Neutrophil (primary cell): ENCODE results near the gene CDH8.

Experiments used
- H3K27ac ChIP-seq: fragments of 200-600 bp; sonication (generic); 2 replicates; pipeline ENCODE4 v1.5.1; 2016; ENCODE audit warnings: mild to moderate bottlenecking, moderate library complexity
- H3K27me3 ChIP-seq: fragments of 200-600 bp; sonication (generic); 2 replicates; pipeline ENCODE4 v1.6.0; 2016; ENCODE audit warnings: mild to moderate bottlenecking
- H3K36me3 ChIP-seq: fragments of 200-600 bp; sonication (generic); 2 replicates; pipeline ENCODE4 v1.5.1; 2017
- H3K4me1 ChIP-seq, 2 experiments: fragments of 200-600 bp in 1 of 2; sonication (generic) in 1 of 2; 1 replicate in 1 of 2; 2 replicates in 1 of 2; pipeline versions ENCODE4 v1.5.1 to v1.6.1; 2013 to 2016; ENCODE audit warnings: low read depth in 1 of 2, low read length in 1 of 2, mild to moderate bottlenecking in 1 of 2, moderate library complexity in 1 of 2; ENCODE audit not compliant: control insufficient read depth in 1 of 2, insufficient read depth in 1 of 2
- H3K4me3 ChIP-seq, 2 experiments: fragments of 200-600 bp in 1 of 2; sonication (generic) in 1 of 2; 1 replicate in 1 of 2; 2 replicates in 1 of 2; pipeline ENCODE4 v1.5.1; 2013 to 2016; ENCODE audit warnings: low read depth in 1 of 2, low read length in 1 of 2, mild to moderate bottlenecking in 1 of 2, moderate library complexity in 1 of 2
- H3K9me3 ChIP-seq: fragments of 200-600 bp; sonication (generic); 2 replicates; pipeline ENCODE4 v1.5.1; 2016
- CTCF ChIP-seq: fragments of 200-600 bp; sonication (generic); IDR thresholded peaks from 2 replicates; pipeline ENCODE4 v1.5.1; 2016; ENCODE audit warnings: antibody characterized with exemption

CDH8 gene

DNA sequence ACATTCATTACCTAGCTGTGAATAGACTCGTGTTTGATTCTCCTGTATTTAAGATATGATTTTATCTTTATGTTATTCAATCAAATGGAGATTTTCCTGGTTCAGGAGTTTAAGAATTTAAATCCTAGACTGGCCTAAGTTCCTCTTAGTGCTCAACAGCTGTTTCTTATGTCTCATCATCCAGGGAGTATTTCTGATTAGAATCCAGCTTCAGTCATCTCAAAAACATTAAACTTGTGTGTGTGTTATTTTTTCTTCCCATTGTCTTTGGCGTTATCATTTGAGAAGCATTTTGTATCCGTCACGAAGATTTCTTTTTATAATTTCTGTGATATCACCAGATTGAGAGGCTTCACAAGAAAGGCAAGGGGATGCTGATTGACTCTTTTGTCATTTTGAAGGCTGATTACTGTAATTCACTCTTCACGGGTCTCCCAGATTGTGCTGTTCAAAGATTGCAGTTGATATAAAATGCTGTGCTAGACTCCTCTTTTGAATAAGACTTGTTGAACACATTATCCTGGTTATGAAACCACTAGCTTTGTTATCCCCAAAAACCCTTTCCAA lies 204.8 kb downstream of the CDH8 start:
- H3K4me3 ChIP-seq, result no peak overlapping the region
- no peaks in the 10 kb centered on the region for H3K4me1 ChIP-seq
- H3K27ac ChIP-seq, result no peak overlapping the region
- no peaks in the 10 kb centered on the region for H3K36me3 ChIP-seq
- TF ChIP-seq CTCF, result no peak
- H3K9me3 ChIP-seq, result no peaks in the 10 kb centered on the region
- no peaks in the 10 kb centered on the region for H3K27me3 ChIP-seq

DNA sequence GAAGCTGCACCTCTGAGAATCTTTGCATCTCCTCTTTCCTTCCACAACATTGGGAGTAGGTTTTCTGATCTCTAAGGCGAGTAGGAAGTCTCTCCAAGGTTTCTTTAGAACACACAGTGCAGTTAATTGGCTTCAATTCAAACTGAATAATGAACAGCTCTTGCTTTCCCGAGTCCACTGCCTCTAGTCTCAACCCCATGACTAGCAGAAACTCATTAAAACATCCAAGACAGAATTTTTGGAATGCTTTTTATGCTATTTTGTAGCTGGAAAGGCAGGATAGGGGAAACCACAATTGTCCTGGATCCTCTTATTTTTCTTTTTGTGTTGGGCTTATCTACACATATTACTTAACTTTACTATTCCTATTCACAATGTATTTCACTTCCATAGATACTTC lies 206.6 kb downstream of the CDH8 start:
- Histone ChIP-seq H3K4me3 (no peak overlapping the region), H3K36me3 (no peaks in the 10 kb centered on the region), H3K4me1 (no peaks in the 10 kb centered on the region), H3K9me3 (no peaks in the 10 kb centered on the region), H3K27me3 (no peaks in the 10 kb centered on the region), H3K27ac (no peak overlapping the region)
- no peak for TF ChIP-seq CTCF

- Histone ChIP-seq H3K27me3 (no peaks in the 10 kb centered on the region), H3K4me3 (no peak overlapping the region), H3K27ac (no peak overlapping the region), H3K36me3 (no peaks in the 10 kb centered on the region), H3K9me3 (no peaks in the 10 kb centered on the region), H3K4me1 (no peaks in the 10 kb centered on the region)
- no peak for TF ChIP-seq CTCF
Measured at GRCh38 chr16:61823326-61823725, 212.9 kb downstream of the CDH8 start.

DNA sequence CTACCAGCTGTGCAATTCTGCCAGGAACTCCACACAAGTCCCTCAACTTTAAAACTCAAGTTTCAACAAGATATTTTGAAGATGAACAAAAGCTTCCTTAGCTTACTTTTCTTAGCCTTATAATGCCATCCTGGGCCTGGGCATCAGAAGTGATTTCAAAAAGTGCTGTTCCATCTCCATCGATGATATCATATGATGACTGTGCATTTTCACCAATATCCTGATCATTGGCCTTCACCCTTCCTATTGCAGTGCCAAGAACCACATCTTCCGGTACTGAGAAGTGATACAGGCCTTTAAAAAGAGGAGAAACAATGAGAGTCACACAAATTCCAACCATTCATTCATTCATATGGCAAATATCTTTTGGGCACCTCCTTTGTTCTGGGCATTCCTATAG lies 215.4 kb downstream of the CDH8 start:
- Histone ChIP-seq H3K27ac (no peak overlapping the region), H3K4me3 (no peak overlapping the region), H3K9me3 (no peaks in the 10 kb centered on the region), H3K4me1 (no peaks in the 10 kb centered on the region), H3K27me3 (no peaks in the 10 kb centered on the region), H3K36me3 (no peaks in the 10 kb centered on the region)
- no peak for TF ChIP-seq CTCF

DNA sequence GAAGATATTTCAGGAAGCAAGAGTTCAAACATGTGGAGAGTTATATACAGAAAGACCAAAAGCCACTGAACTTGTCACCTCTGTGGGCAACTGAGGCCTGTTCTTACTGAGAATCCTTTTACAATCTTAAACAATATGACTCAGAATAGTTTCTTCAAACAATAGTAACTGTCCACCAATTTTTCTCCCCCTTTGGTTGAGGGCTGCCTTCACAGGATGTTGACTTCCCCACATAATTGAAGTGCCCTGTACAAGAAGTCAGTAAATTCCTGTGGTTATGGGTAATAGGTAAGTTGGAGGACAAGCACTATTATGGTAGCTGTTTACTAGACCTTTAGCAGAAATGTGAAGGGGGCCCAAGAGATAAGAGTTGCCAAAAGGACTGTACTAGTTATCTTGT lies 215.8 kb downstream of the CDH8 start:
- no peak overlapping the region for H3K4me3 ChIP-seq
- H3K9me3 ChIP-seq, result no peaks in the 10 kb centered on the region
- no peaks in the 10 kb centered on the region for H3K27me3 ChIP-seq
- no peaks in the 10 kb centered on the region for H3K4me1 ChIP-seq
- no peak overlapping the region for H3K27ac ChIP-seq
- TF ChIP-seq CTCF, result no peak
- no peaks in the 10 kb centered on the region for H3K36me3 ChIP-seq

DNA sequence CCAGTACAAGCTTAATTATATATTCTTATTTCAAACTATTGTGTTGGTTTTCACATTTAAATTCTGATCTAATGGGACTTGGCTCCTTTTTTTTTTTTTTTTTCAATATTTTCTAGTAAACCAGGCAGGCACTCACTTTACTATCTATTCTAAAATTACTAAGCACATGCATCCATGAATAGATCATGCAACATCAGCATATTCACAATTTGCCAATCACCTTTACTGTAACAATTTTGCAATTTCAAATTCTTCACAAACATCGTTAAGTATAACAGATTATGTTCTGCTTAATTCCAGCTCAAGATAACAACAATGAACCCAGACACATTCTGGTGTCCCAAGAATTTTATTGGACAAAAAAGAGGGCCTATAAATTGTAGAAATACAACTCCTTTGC lies 217.4 kb downstream of the CDH8 start:
- no peak overlapping the region for H3K27ac ChIP-seq
- no peaks in the 10 kb centered on the region for H3K36me3 ChIP-seq
- H3K4me1 ChIP-seq, result no peaks in the 10 kb centered on the region
- H3K27me3 ChIP-seq, result no peaks in the 10 kb centered on the region
- no peak overlapping the region for H3K4me3 ChIP-seq
- no peaks in the 10 kb centered on the region for H3K9me3 ChIP-seq
- no peak for TF ChIP-seq CTCF
